ENCODE data around the gene TRAK1.

TRAK1 gene

GRCh38 chr3:42183991-42184632 is 93.0 kb downstream of the TRAK1 start:
- no peak for DNase-seq

GRCh38 chr3:42184651-42185443 is 93.7 kb downstream of the TRAK1 start:
- DNase-seq = no peak

- DNase-seq = no peak
These were observed 96.8 kb downstream of the TRAK1 start for GRCh38 chr3:42187936-42188335.

- no peak for DNase-seq
These were observed 97.2 kb downstream of the TRAK1 start for GRCh38 chr3:42188376-42188775.

- no peak for DNase-seq
These were observed 97.9 kb downstream of the TRAK1 start for GRCh38 chr3:42189001-42189460.

- peak in 1 of 2 experiments; percentile 2 for DNase-seq
These were observed 98.6 kb downstream of the TRAK1 start for GRCh38 chr3:42189736-42190135.

GRCh38 chr3:42190701-42191442 is 99.7 kb downstream of the TRAK1 start:
- peak in 1 of 2 experiments; percentile 35 for DNase-seq

GRCh38 chr3:42191443-42191747 is 100.2 kb downstream of the TRAK1 start:
- no peak for DNase-seq

GRCh38 chr3:42192334-42193200 is 101.4 kb downstream of the TRAK1 start:
- no peak for DNase-seq

GRCh38 chr3:42194943-42195510 is 103.9 kb downstream of the TRAK1 start:
- no peak for DNase-seq

GRCh38 chr3:42195879-42196330 is 104.7 kb downstream of the TRAK1 start:
- no peak for DNase-seq

- DNase-seq = no peak
These were observed 107.6 kb downstream of the TRAK1 start for GRCh38 chr3:42198709-42199108.

GRCh38 chr3:42202217-42202865 is 111.2 kb downstream of the TRAK1 start:
- DNase-seq = no peak

- no peak for DNase-seq
These were observed 113.9 kb downstream of the TRAK1 start for GRCh38 chr3:42204867-42205599.

- DNase-seq = no peak
These were observed 114.8 kb downstream of the TRAK1 start for GRCh38 chr3:42205800-42206514.

GRCh38 chr3:42209917-42210316 is 118.8 kb downstream of the TRAK1 start:
- DNase-seq = no peak

- DNase-seq = no peak
These were observed 119.6 kb downstream of the TRAK1 start for GRCh38 chr3:42210726-42211125.

GRCh38 chr3:42213417-42213816 is 122.3 kb downstream of the TRAK1 start:
- no peak for DNase-seq

- DNase-seq = no peak
These were observed 122.9 kb downstream of the TRAK1 start for GRCh38 chr3:42214064-42214463.

- DNase-seq = no peak
These were observed 123.6 kb downstream of the TRAK1 start for GRCh38 chr3:42214565-42215283.

All from NCI-H446 (cell line).